ENCODE measurements around the gene CNTN5. TPM values are rescaled to one million over a fixed set of nuclear protein-coding genes. Genes with fewer than 3 reads are reported as not detected.

CNTN5 gene
- total RNA-seq, 2 experiments from 2014 or later: not detected

- Mint-ChIP-seq H3K36me3 (no peaks in the 10 kb centered on the region), H3K4me1 (no peaks in the 10 kb centered on the region), H3K9me3 (peaks cover 14% of the 10 kb centered on the region), H3K27me3 (no peaks in the 10 kb centered on the region), H3K4me3 (no peak overlapping the region), H3K27ac (no peak overlapping the region)
- DNase-seq (no peak), ATAC-seq (ENCODE audit: low read depth) (no peak)
- POLR2A ChIA-PET: no interaction called here
Observed at GRCh38 chr11:99901175-99901574, 880.4 kb downstream of the CNTN5 start.

GRCh38 chr11:99911116-99911515 is 890.4 kb downstream of the CNTN5 start:
- no peak for ATAC-seq (ENCODE audit: low read depth)
- Mint-ChIP-seq H3K27me3 (no peaks in the 10 kb centered on the region), H3K4me3 (no peak overlapping the region), H3K4me1 (no peaks in the 10 kb centered on the region), H3K36me3 (no peaks in the 10 kb centered on the region), H3K27ac (no peak overlapping the region), H3K9me3 (peaks cover 5% of the 10 kb centered on the region)
- DNase-seq: no peak
- POLR2A ChIA-PET: no interaction called here

GRCh38 chr11:99916078-99916477 is 895.3 kb downstream of the CNTN5 start:
- no peak overlapping the region for H3K4me3 Mint-ChIP-seq
- H3K27me3 Mint-ChIP-seq: no peaks in the 10 kb centered on the region
- no peak for DNase-seq
- ATAC-seq (ENCODE audit: low read depth): no peak
- H3K4me1 Mint-ChIP-seq: no peaks in the 10 kb centered on the region
- H3K9me3 Mint-ChIP-seq: peaks cover 18% of the 10 kb centered on the region
- no peaks in the 10 kb centered on the region for H3K36me3 Mint-ChIP-seq
- POLR2A ChIA-PET: no interaction called here
- no peak overlapping the region for H3K27ac Mint-ChIP-seq

- no peak overlapping the region for H3K27ac Mint-ChIP-seq
- H3K4me3 Mint-ChIP-seq: no peak overlapping the region
- H3K36me3 Mint-ChIP-seq: no peaks in the 10 kb centered on the region
- ATAC-seq (ENCODE audit: low read depth): no peak
- no peak for DNase-seq
- no peaks in the 10 kb centered on the region for H3K27me3 Mint-ChIP-seq
- no peaks in the 10 kb centered on the region for H3K4me1 Mint-ChIP-seq
- peaks cover 17% of the 10 kb centered on the region for H3K9me3 Mint-ChIP-seq
- POLR2A ChIA-PET: no interaction called here
Observed at GRCh38 chr11:99918761-99919160, 898.0 kb downstream of the CNTN5 start.

DNA sequence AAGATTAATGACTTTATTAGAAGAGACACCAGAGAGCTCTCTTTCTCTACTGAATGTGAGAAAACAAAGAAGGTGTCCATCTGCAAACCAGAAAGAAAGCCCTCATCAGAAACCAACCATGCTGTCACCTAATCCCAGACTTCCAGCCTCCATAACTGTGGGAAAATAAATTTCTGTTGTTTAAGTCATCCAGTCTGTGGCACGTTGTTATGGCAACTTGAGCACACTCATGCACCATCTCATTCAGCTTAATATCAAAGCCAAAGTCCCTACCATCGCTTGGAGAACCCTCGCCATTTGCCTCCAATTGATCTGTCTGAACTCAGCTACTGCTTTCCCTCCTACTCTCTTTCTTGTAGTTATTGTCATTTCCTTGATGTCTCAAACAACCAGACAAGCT is 900.2 kb downstream of the CNTN5 start:
- H3K9me3 Mint-ChIP-seq: peaks cover 16% of the 10 kb centered on the region

DNA sequence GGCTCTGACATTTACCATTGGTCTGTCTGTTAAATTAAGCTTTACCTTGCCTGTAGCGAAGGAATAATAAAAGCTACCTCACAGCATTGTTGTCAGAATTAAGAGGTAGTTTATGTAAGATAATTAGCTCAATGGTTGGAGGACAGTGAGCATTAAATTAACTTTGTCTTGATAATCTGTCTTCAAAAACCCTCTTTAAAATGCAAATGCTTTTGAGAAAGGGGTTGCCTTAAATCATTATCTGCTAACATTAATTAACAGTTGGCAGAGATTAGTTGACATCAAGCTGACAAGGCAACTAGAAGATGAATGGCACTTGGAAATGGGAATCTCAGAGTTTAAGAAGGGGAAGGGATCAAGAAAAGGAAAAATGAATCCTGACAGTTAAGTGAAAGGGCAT is 905.2 kb downstream of the CNTN5 start:
- Mint-ChIP-seq H3K9me3 (peaks cover 9% of the 10 kb centered on the region), H3K27me3 (no peaks in the 10 kb centered on the region), H3K27ac (no peak overlapping the region), H3K4me3 (no peak overlapping the region), H3K4me1 (no peaks in the 10 kb centered on the region), H3K36me3 (no peaks in the 10 kb centered on the region)
- ATAC-seq (ENCODE audit: low read depth): no peak
- DNase-seq: no peak
- POLR2A ChIA-PET: no interaction called here

More for the DNA sequence above, 900.2 kb downstream of the CNTN5 start:
- POLR2A ChIA-PET: no interaction called here
- ATAC-seq (ENCODE audit: low read depth) (no peak), DNase-seq (no peak)
- Mint-ChIP-seq H3K27ac (no peak overlapping the region), H3K4me1 (no peaks in the 10 kb centered on the region), H3K4me3 (no peak overlapping the region), H3K27me3 (no peaks in the 10 kb centered on the region), H3K36me3 (no peaks in the 10 kb centered on the region)

GRCh38 chr11:99932684-99933083 is 911.9 kb downstream of the CNTN5 start:
- Mint-ChIP-seq H3K4me3 (no peak overlapping the region), H3K27me3 (no peaks in the 10 kb centered on the region), H3K9me3 (peaks cover 13% of the 10 kb centered on the region), H3K4me1 (no peaks in the 10 kb centered on the region), H3K36me3 (no peaks in the 10 kb centered on the region), H3K27ac (no peak overlapping the region)
- POLR2A ChIA-PET: no interaction called here
- ATAC-seq (ENCODE audit: low read depth) (no peak), DNase-seq (no peak)

- Mint-ChIP-seq H3K27me3 (no peaks in the 10 kb centered on the region), H3K4me1 (no peaks in the 10 kb centered on the region), H3K4me3 (no peak overlapping the region), H3K9me3 (peaks cover 11% of the 10 kb centered on the region), H3K36me3 (no peaks in the 10 kb centered on the region), H3K27ac (no peak overlapping the region)
- POLR2A ChIA-PET: no interaction called here
- ATAC-seq (ENCODE audit: low read depth): no peak
- DNase-seq: no peak
Observed at GRCh38 chr11:99934008-99934407, 913.3 kb downstream of the CNTN5 start.

- Mint-ChIP-seq H3K9me3 (peaks cover 3% of the 10 kb centered on the region), H3K4me1 (no peaks in the 10 kb centered on the region), H3K27ac (no peak overlapping the region), H3K36me3 (no peaks in the 10 kb centered on the region), H3K27me3 (no peaks in the 10 kb centered on the region), H3K4me3 (no peak overlapping the region)
- DNase-seq (no peak), ATAC-seq (ENCODE audit: low read depth) (no peak)
- POLR2A ChIA-PET: no interaction called here
Observed at GRCh38 chr11:99937330-99937729, 916.6 kb downstream of the CNTN5 start.

- ATAC-seq (ENCODE audit: low read depth): no peak
- Mint-ChIP-seq H3K9me3 (peaks cover 2% of the 10 kb centered on the region), H3K36me3 (no peaks in the 10 kb centered on the region), H3K27ac (no peak overlapping the region), H3K27me3 (no peaks in the 10 kb centered on the region), H3K4me3 (no peak overlapping the region), H3K4me1 (no peaks in the 10 kb centered on the region)
- no peak for DNase-seq
- POLR2A ChIA-PET: no interaction called here
Observed at GRCh38 chr11:99952816-99953215, 932.1 kb downstream of the CNTN5 start.

GRCh38 chr11:99960536-99960935 is 939.8 kb downstream of the CNTN5 start:
- Mint-ChIP-seq H3K4me3 (no peak overlapping the region), H3K9me3 (peaks cover 9% of the 10 kb centered on the region), H3K27me3 (no peaks in the 10 kb centered on the region), H3K4me1 (no peaks in the 10 kb centered on the region), H3K27ac (no peak overlapping the region), H3K36me3 (no peaks in the 10 kb centered on the region)
- POLR2A ChIA-PET: no interaction called here
- ATAC-seq (ENCODE audit: low read depth) (no peak), DNase-seq (no peak)

DNA sequence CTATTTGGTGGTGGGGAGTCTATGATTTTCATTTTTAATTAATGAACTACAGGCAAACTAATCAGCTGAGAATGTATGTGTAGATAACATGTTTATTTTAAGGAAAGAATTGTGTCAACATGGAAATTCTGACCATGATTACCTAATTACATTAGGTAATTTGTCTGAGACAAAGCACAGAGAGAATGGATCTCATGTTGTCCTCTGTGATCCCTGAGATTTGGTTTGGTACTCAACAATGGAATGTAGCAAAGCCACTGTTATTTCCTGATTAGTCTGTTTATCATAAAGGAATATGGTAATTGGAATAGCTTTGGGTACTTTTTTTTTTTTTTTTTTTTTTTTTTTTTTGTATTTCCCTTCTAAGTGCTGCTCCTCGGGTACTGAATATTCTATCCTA is 947.6 kb downstream of the CNTN5 start:
- DNase-seq (no peak), ATAC-seq (ENCODE audit: low read depth) (no peak)
- Mint-ChIP-seq H3K27ac (no peak overlapping the region), H3K36me3 (no peaks in the 10 kb centered on the region), H3K4me1 (no peaks in the 10 kb centered on the region), H3K4me3 (no peak overlapping the region), H3K27me3 (no peaks in the 10 kb centered on the region), H3K9me3 (peaks cover 8% of the 10 kb centered on the region)
- POLR2A ChIA-PET: no interaction called here

GRCh38 chr11:99973993-99974392 is 953.2 kb downstream of the CNTN5 start:
- Mint-ChIP-seq H3K36me3 (no peaks in the 10 kb centered on the region), H3K4me1 (no peaks in the 10 kb centered on the region), H3K4me3 (no peak overlapping the region), H3K27me3 (no peaks in the 10 kb centered on the region), H3K27ac (no peak overlapping the region), H3K9me3 (peaks cover 6% of the 10 kb centered on the region)
- no peak for ATAC-seq (ENCODE audit: low read depth)
- DNase-seq: no peak
- POLR2A ChIA-PET: no interaction called here

GRCh38 chr11:99979042-99979441 is 958.3 kb downstream of the CNTN5 start:
- Mint-ChIP-seq H3K9me3 (peaks cover 3% of the 10 kb centered on the region), H3K36me3 (no peaks in the 10 kb centered on the region), H3K4me1 (no peaks in the 10 kb centered on the region), H3K4me3 (no peak overlapping the region), H3K27ac (no peak overlapping the region), H3K27me3 (no peaks in the 10 kb centered on the region)
- DNase-seq: no peak
- POLR2A ChIA-PET: no interaction called here
- ATAC-seq (ENCODE audit: low read depth): no peak

DNA sequence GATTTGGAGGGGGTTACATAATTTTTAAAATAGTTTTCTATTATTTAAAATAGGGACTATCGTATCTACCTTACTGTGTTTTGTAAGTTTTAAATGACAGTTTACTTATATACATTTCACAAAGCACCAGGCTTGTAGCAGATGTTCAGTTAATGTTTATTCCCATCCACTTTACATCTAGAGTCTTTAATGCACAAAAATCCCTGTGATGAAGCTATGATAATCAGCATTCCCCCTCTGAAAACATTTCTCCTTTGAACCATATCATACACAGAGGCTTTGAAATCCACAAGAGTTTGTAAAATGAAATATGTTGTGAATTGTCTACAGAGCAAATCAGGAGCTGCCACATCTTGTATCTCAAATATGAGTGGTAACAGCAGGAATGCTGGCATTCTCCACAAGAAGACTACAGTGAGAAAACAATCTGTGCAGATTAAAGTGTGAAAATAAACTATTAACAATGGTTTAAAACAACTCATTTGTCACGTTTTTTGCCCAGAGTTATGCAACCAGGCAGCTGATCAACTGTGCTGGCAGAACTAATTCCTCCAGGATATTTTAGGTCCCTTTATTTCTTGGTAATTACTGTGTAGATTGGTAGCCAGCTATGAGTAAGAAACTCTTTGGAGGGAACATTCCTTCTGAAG is 967.2 kb downstream of the CNTN5 start:
- H3K27me3 Mint-ChIP-seq: no peaks in the 10 kb centered on the region
- ATAC-seq (ENCODE audit: low read depth): no peak
- peaks cover 5% of the 10 kb centered on the region for H3K9me3 Mint-ChIP-seq
- no peaks in the 10 kb centered on the region for H3K36me3 Mint-ChIP-seq
- POLR2A ChIA-PET: no interaction called here
- no peak for DNase-seq
- no peaks in the 10 kb centered on the region for H3K4me1 Mint-ChIP-seq
- no peak overlapping the region for H3K4me3 Mint-ChIP-seq
- no peak overlapping the region for H3K27ac Mint-ChIP-seq

Measured in activated naive CD8-positive, alpha-beta T cell treated with anti-CD3 and anti-CD28 coated beads, Interleukin-2, amount 10 ng/mL, durations not matched to agents 7 days and 5 days (primary cell).